Panc1 (cell line): Measurements from ENCODE around the gene SRRM3. TPM values are rescaled to one million over a fixed set of nuclear protein-coding genes. Genes with fewer than 3 reads are reported as not detected.

ENCODE experiments used
- ATAC-seq: fragments of 200-7000 bp; cut with Tn5 transposase; 2 replicates; pipeline ENCODE4 v1.9.1; 2020; ENCODE audit warnings: mild to moderate bottlenecking, moderate library complexity
- BruUV-seq: library from RNA; stranded (reverse); fragments of 400-500 nt; replicated peaks from 2 replicates; lab custom pipeline; 2021; lab: Mats Ljungman, UMichigan
- CTCF ChIA-PET: fragments of 300-600 bp; sonication (Branson Sonifier 250); formaldehyde crosslinking; loops from one replicate; lab custom pipeline; 2022; ENCODE audit warnings: antibody characterized with exemption; lab: Charles Lee
- POLR2A ChIA-PET: fragments of 300-600 bp; sonication (Branson Sonifier 250); formaldehyde crosslinking; loops from one replicate; lab custom pipeline; 2022; ENCODE audit warnings: antibody characterized with exemption; lab: Charles Lee
- DNase-seq: peaks from one replicate; pipeline ENCODE4 v3.0.0-alpha.2; 2010; ENCODE audit warnings: low read depth, low spot score
- H3K27ac ChIP-seq: 2 replicates; pipeline ENCODE4 v1.5.1; 2011; ENCODE audit warnings: mild to moderate bottlenecking, low read length, inconsistent platforms
- H3K27me3 ChIP-seq: fragments of 200-500 bp; sonication (Bioruptor generic); 2 replicates; pipeline ENCODE4 v1.6.0; 2014; ENCODE audit warnings: low read length, inconsistent platforms; ENCODE audit not compliant: control insufficient read depth, insufficient read depth
- H3K36me3 ChIP-seq: fragments of 200-500 bp; sonication (Bioruptor generic); 2 replicates; pipeline ENCODE4 v1.5.1; 2014; ENCODE audit warnings: inconsistent platforms, mild to moderate bottlenecking, low read length, moderate library complexity; ENCODE audit not compliant: control insufficient read depth, insufficient read depth
- H3K4me1 ChIP-seq: 2 replicates; pipeline ENCODE4 v1.5.1; 2011; ENCODE audit warnings: inconsistent platforms, mild to moderate bottlenecking, low read length, moderate library complexity; ENCODE audit not compliant: control insufficient read depth, insufficient read depth
- H3K4me3 ChIP-seq, 2 experiments: 2 replicates each; pipeline ENCODE4 v1.5.1; 2011 to 2012; ENCODE audit warnings: low read depth in 2 of 2, low read length in 2 of 2, mild to moderate bottlenecking in 2 of 2, inconsistent platforms in 1 of 2, moderate library complexity in 1 of 2
- H3K9me3 ChIP-seq: fragments of 200-500 bp; sonication (Bioruptor generic); 2 replicates; pipeline ENCODE4 v1.5.1; 2014; ENCODE audit warnings: low read depth, mild to moderate bottlenecking, inconsistent platforms, low read length, moderate library complexity; ENCODE audit not compliant: control insufficient read depth, insufficient read depth
- CTCF ChIP-seq: fragments of 450-650 bp; IDR thresholded peaks from 2 replicates; pipeline ENCODE4 v1.5.1; 2017; ENCODE audit warnings: mild to moderate bottlenecking
- POLR2AphosphoS5 ChIP-seq: IDR thresholded peaks from 2 replicates; pipeline ENCODE4 v1.6.1; 2012; ENCODE audit warnings: mild to moderate bottlenecking, low read depth, low read length, moderate library complexity
- REST ChIP-seq, 2 experiments: IDR thresholded peaks; 2 replicates each; pipeline ENCODE4 v1.6.1; 2011 to 2012; ENCODE audit warnings: low read depth in 2 of 2, control low read depth in 1 of 2, low read length in 1 of 2, mild to moderate bottlenecking in 1 of 2, moderate library complexity in 1 of 2; ENCODE audit not compliant: insufficient read depth in 1 of 2
- SIN3A ChIP-seq: IDR thresholded peaks from 2 replicates; pipeline ENCODE4 v1.6.1; 2012; ENCODE audit warnings: low read depth, mild to moderate bottlenecking, low read length, moderate library complexity, borderline replicate concordance; ENCODE audit not compliant: insufficient read depth
- TCF7L2 ChIP-seq: IDR thresholded peaks from 2 replicates; pipeline ENCODE4 v1.6.1; 2011; ENCODE audit warnings: mild to moderate bottlenecking, low read depth, low read length, inconsistent platforms
- in situ Hi-C: cut with HindIII; loops from 2 replicates; pipeline ENCODE4 v1.10.0; 2016; ENCODE audit warnings: low sequenced_read_pairs, low pct_unique_long_range_greater_than_20kb
- intact Hi-C: fragments of 100-400 bp; cut with micrococcal nuclease; formaldehyde crosslinking; loops from one replicate; pipeline ENCODE4 v1.10.0; 2022; ENCODE audit not compliant: unreplicated experiment
- total RNA-seq: library from RNA; stranded (reverse); gene quantifications from one replicate; pipeline ENCODE4 v1.2.1, GENCODE V29; 2021; ENCODE audit not compliant: unreplicated experiment

SRRM3 gene
- total RNA-seq, 1 experiment from 2014 or later, result 8.5 TPM

GRCh38 chr7:76282344-76283253, 80.9 kb downstream of the SRRM3 start:
- Histone ChIP-seq H3K4me3 (peak overlapping the region; percentile 59 to 65), H3K9me3 (no peaks in the 10 kb centered on the region), H3K27ac (0 out of 2 replicates have a peak overlapping the region, but pooled peaks have one; percentile 23), H3K36me3 (no peaks in the 10 kb centered on the region), H3K27me3 (no peaks in the 10 kb centered on the region), H3K4me1 (peaks cover 23% of the 10 kb centered on the region)
- intact Hi-C loops, result no loop called here
- POLR2A ChIA-PET, result no interaction called here
- no peak for TF ChIP-seq POLR2AphosphoS5
- TF ChIP-seq TCF7L2, result no peak
- TF ChIP-seq CTCF, result no peak
- TF ChIP-seq SIN3A, result no peak
- no peak for TF ChIP-seq REST (IDR thresholded peaks at IDR 0.05; ENCODE audit: insufficient read depth in 1 of 2, low read depth in 2 of 2, low read length in 1 of 2)
- in situ Hi-C loops, result no loop called here
- CTCF ChIA-PET, result interaction anchor here (0.5 to 1.1 kb wide), 4 partner anchors 9 to 62 kb away, joined by 3 to 17 read pairs (median 6); no protein-coding TSS in a partner anchor
- ATAC-seq, result peak; percentile 56
- DNase-seq, result no peak
- BruUV-seq, result no TSS peak

- Histone ChIP-seq H3K27me3 (no peaks in the 10 kb centered on the region), H3K9me3 (no peaks in the 10 kb centered on the region), H3K4me1 (peaks cover 23% of the 10 kb centered on the region), H3K4me3 (peak overlapping the region; percentile 45 to 59), H3K36me3 (no peaks in the 10 kb centered on the region), H3K27ac (no peak overlapping the region)
- in situ Hi-C loops, result no loop called here
- DNase-seq, result no peak
- ChIA-PET CTCF (interaction anchor here (1.1 kb wide), 1 partner anchor 30 kb away, joined by 17 read pairs; no protein-coding TSS in a partner anchor), POLR2A (interaction anchor here (0.7 kb wide), 1 partner anchor 12 kb away, joined by 11 read pairs; no protein-coding TSS in a partner anchor)
- BruUV-seq, result no TSS peak
- TF ChIP-seq SIN3A (0 out of 2 replicates have a peak, but pooled peaks have one; percentile 17), REST (IDR thresholded peaks at IDR 0.05; ENCODE audit: insufficient read depth in 1 of 2, low read depth in 2 of 2, low read length in 1 of 2) (no peak)
- intact Hi-C loops, result no loop called here
- ATAC-seq, result no peak
Measured at GRCh38 chr7:76283254-76284159, 81.8 kb downstream of the SRRM3 start.
